Brain microvascular endothelial cell (primary cell): Measurements from ENCODE around the gene UBA52.

Experiments used
- DNase-seq: peaks from one replicate; pipeline ENCODE4 v3.0.0-alpha.2; 2020
- H3K27ac ChIP-seq: fragments of 250-450 bp; sonication (Bioruptor Pico); 2 replicates; pipeline ENCODE4 v1.5.1; 2020; ENCODE audit warnings: mild to moderate bottlenecking, moderate library complexity
- H3K27me3 ChIP-seq: fragments of 250-450 bp; sonication (Bioruptor Pico); replicated peaks from 2 replicates; pipeline ENCODE4 v1.5.1; 2020; ENCODE audit warnings: mild to moderate bottlenecking
- H3K36me3 ChIP-seq: fragments of 250-450 bp; sonication (Bioruptor Pico); replicated peaks from 2 replicates; pipeline ENCODE4 v1.5.1; 2020; ENCODE audit warnings: mild to moderate bottlenecking
- H3K4me3 ChIP-seq: 2 replicates; pipeline ENCODE4 v1.5.1; 2011; ENCODE audit warnings: low read depth, mild to moderate bottlenecking, control low read depth, low read length, moderate library complexity
- CTCF ChIP-seq: IDR thresholded peaks from 2 replicates; pipeline ENCODE4 v1.5.1; 2011; ENCODE audit warnings: low read depth, mild to moderate bottlenecking, moderate library complexity, low read length, control low read depth, inconsistent platforms; ENCODE audit errors: missing control alignments
- in situ Hi-C: cut with HindIII; loops from 2 replicates; pipeline ENCODE4 v1.10.0; 2017; ENCODE audit warnings: low sequenced_read_pairs, low pct_ligation_motif_present

UBA52 gene

GRCh38 chr19:18531485-18531884 is 40.2 kb upstream of the UBA52 start:
- H3K36me3 ChIP-seq: peaks cover 15% of the 10 kb centered on the region
- no peak for TF ChIP-seq CTCF
- in situ Hi-C loops: no loop called here
- H3K4me3 ChIP-seq: no peak overlapping the region
- no peaks in the 10 kb centered on the region for H3K27me3 ChIP-seq
- no peak overlapping the region for H3K27ac ChIP-seq
- no peak for DNase-seq

GRCh38 chr19:18532168-18532890 is 39.3 kb upstream of the UBA52 start:
- Histone ChIP-seq H3K27ac (no peak overlapping the region), H3K4me3 (no peak overlapping the region), H3K27me3 (no peaks in the 10 kb centered on the region), H3K36me3 (peaks cover 22% of the 10 kb centered on the region)
- in situ Hi-C loops: no loop called here
- no peak for DNase-seq
- TF ChIP-seq CTCF: no peak

- Histone ChIP-seq H3K36me3 (peaks cover 29% of the 10 kb centered on the region), H3K27ac (no peak overlapping the region), H3K27me3 (no peaks in the 10 kb centered on the region), H3K4me3 (no peak overlapping the region)
- no peak for DNase-seq
- TF ChIP-seq CTCF: peak; percentile 8
- in situ Hi-C loops: no loop called here
Observed at GRCh38 chr19:18533058-18533457, 38.6 kb upstream of the UBA52 start.

- Histone ChIP-seq H3K4me3 (no peak overlapping the region), H3K27me3 (no peaks in the 10 kb centered on the region), H3K36me3 (peaks cover 49% of the 10 kb centered on the region), H3K27ac (no peak overlapping the region)
- no peak for DNase-seq
- in situ Hi-C loops: no loop called here
- TF ChIP-seq CTCF: no peak
Observed at GRCh38 chr19:18536475-18536874, 35.2 kb upstream of the UBA52 start.

- no peak overlapping the region for H3K4me3 ChIP-seq
- no peak for TF ChIP-seq CTCF
- no peaks in the 10 kb centered on the region for H3K27me3 ChIP-seq
- DNase-seq: no peak
- in situ Hi-C loops: no loop called here
- H3K36me3 ChIP-seq: peaks cover 43% of the 10 kb centered on the region
- no peak overlapping the region for H3K27ac ChIP-seq
Observed at GRCh38 chr19:18537431-18537830, 34.2 kb upstream of the UBA52 start.

- in situ Hi-C loops: no loop called here
Observed at GRCh38 chr19:18538115-18538514, 33.5 kb upstream of the UBA52 start.

More at GRCh38 chr19:18538115-18538514, 33.5 kb upstream of the UBA52 start:
- no peak for TF ChIP-seq CTCF
- no peaks in the 10 kb centered on the region for H3K27me3 ChIP-seq
- peaks cover 43% of the 10 kb centered on the region for H3K36me3 ChIP-seq
- DNase-seq: no peak
- no peak overlapping the region for H3K4me3 ChIP-seq
- H3K27ac ChIP-seq: no peak overlapping the region
